Measurements from ENCODE around the gene LRMDA.

- TF ChIP-seq CTCF (IDR thresholded peaks at IDR 0.05) (no peak), EZH2 (IDR thresholded peaks at IDR 0.05; ENCODE audit: borderline replicate concordance, insufficient read depth, low read depth, low read length, poor library complexity, severe bottlenecking) (no peak)
Observed at GRCh38 chr10:76583711-76584161, 1152.3 kb downstream of the LRMDA start.
